Neuronal stem cell (in vitro differentiated cells): ENCODE measurements around the gene ZNF207.

Experiments used
- DNase-seq: peaks from one replicate; pipeline ENCODE4 v3.0.0-alpha.2; 2013; ENCODE audit warnings: low spot score
- H2AFZ ChIP-seq: one replicate; pipeline ENCODE4 v1.6.1; 2013; ENCODE audit warnings: mild to moderate bottlenecking, low read length, inconsistent platforms
- H2AK5ac ChIP-seq: 2 replicates; pipeline ENCODE4 v1.6.1; 2013; ENCODE audit warnings: low read depth, mild to moderate bottlenecking, inconsistent platforms, low read length, moderate library complexity, mixed read lengths
- H2BK120ac ChIP-seq: 2 replicates; pipeline ENCODE4 v1.6.1; 2013; ENCODE audit warnings: low read depth, mild to moderate bottlenecking, inconsistent platforms, low read length, moderate library complexity, mixed read lengths
- H2BK12ac ChIP-seq: one replicate; pipeline ENCODE4 v1.6.1; 2013; ENCODE audit warnings: low read length, inconsistent platforms
- H2BK15ac ChIP-seq: 2 replicates; pipeline ENCODE4 v1.6.1; 2013; ENCODE audit warnings: mild to moderate bottlenecking, low read length, inconsistent platforms, mixed read lengths
- H2BK5ac ChIP-seq: one replicate; pipeline ENCODE4 v1.6.1; 2013; ENCODE audit warnings: inconsistent platforms, mild to moderate bottlenecking, low read length, moderate library complexity
- H3K14ac ChIP-seq: one replicate; pipeline ENCODE4 v1.6.1; 2013; ENCODE audit warnings: low read length, inconsistent platforms
- H3K18ac ChIP-seq: 2 replicates; pipeline ENCODE4 v1.6.1; 2013; ENCODE audit warnings: low read length, inconsistent platforms
- H3K23ac ChIP-seq: 2 replicates; pipeline ENCODE4 v1.6.1; 2013; ENCODE audit warnings: low read depth, mild to moderate bottlenecking, mixed read lengths, low read length, inconsistent platforms; ENCODE audit not compliant: poor library complexity
- H3K27ac ChIP-seq: replicated peaks from 3 replicates; pipeline ENCODE4 v1.5.1; 2013; ENCODE audit warnings: low read length, inconsistent platforms
- H3K27me3 ChIP-seq, 3 experiments: 2 replicates each; pipeline ENCODE4 v1.6.1; 2013; ENCODE audit warnings: low read length in 3 of 3, mild to moderate bottlenecking in 2 of 3, inconsistent platforms in 1 of 3, low read depth in 1 of 3, mixed read lengths in 1 of 3, moderate library complexity in 1 of 3; ENCODE audit not compliant: control insufficient read depth in 3 of 3, insufficient read depth in 3 of 3
- H3K36me3 ChIP-seq, 2 donors: replicated peaks in 1 of 2; 2 replicates each; pipeline ENCODE4 v1.6.1; 2013; ENCODE audit warnings: low read length in 2 of 2; ENCODE audit not compliant: control insufficient read depth in 2 of 2, insufficient read depth in 2 of 2
- H3K4ac ChIP-seq: 2 replicates; pipeline ENCODE4 v1.6.1; 2013; ENCODE audit warnings: inconsistent platforms, mild to moderate bottlenecking, low read length, moderate library complexity
- H3K4me1 ChIP-seq, 2 donors: 1 replicate in 1 of 2; 2 replicates in 1 of 2; pipeline ENCODE4 v1.6.1; 2013; ENCODE audit warnings: low read length in 2 of 2, low read depth in 1 of 2; ENCODE audit not compliant: control insufficient read depth in 2 of 2, insufficient read depth in 1 of 2
- H3K4me2 ChIP-seq: one replicate; pipeline ENCODE4 v1.6.1; 2013; ENCODE audit warnings: mild to moderate bottlenecking, low read length, inconsistent platforms; ENCODE audit not compliant: insufficient read depth, poor library complexity, severe bottlenecking
- H3K4me3 ChIP-seq, 2 donors: 2 replicates each; pipeline ENCODE4 v1.5.1; 2013; ENCODE audit warnings: low read length in 2 of 2, mild to moderate bottlenecking in 2 of 2, inconsistent platforms in 1 of 2, moderate library complexity in 1 of 2
- H3K79me1 ChIP-seq: one replicate; pipeline ENCODE4 v1.6.1; 2013; ENCODE audit warnings: low read depth, mild to moderate bottlenecking, inconsistent platforms, low read length, moderate library complexity
- H3K9ac ChIP-seq: one replicate; pipeline ENCODE4 v1.6.1; 2013; ENCODE audit warnings: mild to moderate bottlenecking, low read depth, low read length, inconsistent platforms; ENCODE audit not compliant: poor library complexity
- H3K9me3 ChIP-seq, 2 donors: replicated peaks in 1 of 2; 2 replicates each; pipeline versions ENCODE3 to v1.6.1; 2013; ENCODE audit warnings: low read length in 2 of 2, mild to moderate bottlenecking in 2 of 2, inconsistent platforms in 1 of 2, low read depth in 1 of 2, mixed read lengths in 1 of 2, moderate library complexity in 1 of 2; ENCODE audit not compliant: control insufficient read depth in 2 of 2, insufficient read depth in 1 of 2
- H4K8ac ChIP-seq: one replicate; pipeline ENCODE4 v1.6.1; 2013; ENCODE audit warnings: low read depth, mild to moderate bottlenecking, inconsistent platforms, low read length, moderate library complexity
- H4K91ac ChIP-seq: one replicate; pipeline ENCODE4 v1.6.1; 2013; ENCODE audit warnings: low read length, low read depth, mild to moderate bottlenecking, inconsistent platforms; ENCODE audit not compliant: poor library complexity
- WGBS, 2 donors: extraction: QIAGEN DNeasy Blood & Tissue Kit; methylation state at CpG; one replicate each; pipeline ENCODE4 v1.1.7; 2013; ENCODE audit warnings: missing lambda C conversion rate in 2 of 2, mixed read lengths in 1 of 2; ENCODE audit not compliant: insufficient read length in 2 of 2, insufficient replicate concordance in 1 of 2; ENCODE audit errors: extremely low coverage in 2 of 2; 5-methylcytosine and 5-hydroxymethylcytosine counted together

ZNF207 gene

GRCh38 chr17:32323046-32323445, 26.9 kb upstream of the ZNF207 start:
- H3K18ac ChIP-seq = peak overlapping the region; percentile 94
- no peak overlapping the region for H2BK5ac ChIP-seq
- peak overlapping the region; percentile 73 for H2BK12ac ChIP-seq
- H3K14ac ChIP-seq = no peak overlapping the region
- peak overlapping the region; percentile 85 for H3K9ac ChIP-seq
- no peaks in the 10 kb centered on the region for H3K36me3 ChIP-seq
- no peak overlapping the region for H3K4me3 ChIP-seq
- no peak overlapping the region for H3K27ac ChIP-seq
- peaks cover 2 to 15% of the 10 kb centered on the region in 2 donors for H3K4me1 ChIP-seq
- no peak overlapping the region for H3K4me2 ChIP-seq
- H3K4ac ChIP-seq = no peak overlapping the region
- no peak for DNase-seq
- peak overlapping the region; percentile 25 for H4K8ac ChIP-seq
- H3K9me3 ChIP-seq = no peaks in the 10 kb centered on the region
- WGBS, 2 donors = no CpG with 5 or more reads among the region's 10 CpGs
- H2AK5ac ChIP-seq = peak overlapping the region; percentile 68
- peak overlapping the region; percentile 92 for H2BK120ac ChIP-seq
- no peak overlapping the region for H2AFZ ChIP-seq
- no peak overlapping the region for H3K23ac ChIP-seq
- H4K91ac ChIP-seq = no peak overlapping the region
- peak overlapping the region; percentile 87 for H2BK15ac ChIP-seq
- H3K27me3 ChIP-seq = no peaks in the 10 kb centered on the region
- no peaks in the 10 kb centered on the region for H3K79me1 ChIP-seq

GRCh38 chr17:32323811-32324491, 26.0 kb upstream of the ZNF207 start:
- Histone ChIP-seq H3K27ac (peak overlapping the region; percentile 57), H2BK120ac (peak overlapping the region; percentile 9), H3K36me3 (no peaks in the 10 kb centered on the region), H2BK12ac (no peak overlapping the region), H2AFZ (peak overlapping the region; percentile 38), H3K27me3 (no peaks in the 10 kb centered on the region), H3K23ac (no peak overlapping the region), H3K9ac (no peak overlapping the region), H3K18ac (peak overlapping the region; percentile 67), H2AK5ac (peak overlapping the region; percentile 68), H3K9me3 (no peaks in the 10 kb centered on the region), H2BK15ac (peak overlapping the region; percentile 12), H3K4me2 (peak overlapping the region; percentile 32), H3K4me1 (peaks cover 2 to 15% of the 10 kb centered on the region in 2 donors), H2BK5ac (no peak overlapping the region), H4K8ac (no peak overlapping the region), H4K91ac (no peak overlapping the region), H3K14ac (no peak overlapping the region), H3K4me3 (no peak overlapping the region), H3K79me1 (no peaks in the 10 kb centered on the region), H3K4ac (no peak overlapping the region)
- WGBS, 2 donors = no CpG with 5 or more reads among the region's 11 CpGs
- peak; percentile 39 for DNase-seq

GRCh38 chr17:32327911-32328310, 22.0 kb upstream of the ZNF207 start:
- Histone ChIP-seq H2BK12ac (no peak overlapping the region), H4K91ac (no peak overlapping the region), H2AK5ac (no peak overlapping the region), H3K36me3 (peaks cover 0 to 25% of the 10 kb centered on the region in 2 donors), H2BK120ac (no peak overlapping the region), H4K8ac (no peak overlapping the region), H3K9ac (no peak overlapping the region), H3K18ac (no peak overlapping the region), H2AFZ (no peak overlapping the region), H3K27me3 (no peaks in the 10 kb centered on the region), H3K23ac (no peak overlapping the region), H2BK5ac (no peak overlapping the region), H3K79me1 (no peaks in the 10 kb centered on the region), H2BK15ac (no peak overlapping the region), H3K4me2 (no peak overlapping the region), H3K4me3 (no peak overlapping the region), H3K14ac (no peak overlapping the region), H3K4me1 (peaks cover 0 to 13% of the 10 kb centered on the region in 2 donors), H3K4ac (no peak overlapping the region), H3K9me3 (no peaks in the 10 kb centered on the region), H3K27ac (no peak overlapping the region)
- DNase-seq = no peak
- WGBS, 2 donors = no CpG with 5 or more reads among the region's 1 CpG

DNA sequence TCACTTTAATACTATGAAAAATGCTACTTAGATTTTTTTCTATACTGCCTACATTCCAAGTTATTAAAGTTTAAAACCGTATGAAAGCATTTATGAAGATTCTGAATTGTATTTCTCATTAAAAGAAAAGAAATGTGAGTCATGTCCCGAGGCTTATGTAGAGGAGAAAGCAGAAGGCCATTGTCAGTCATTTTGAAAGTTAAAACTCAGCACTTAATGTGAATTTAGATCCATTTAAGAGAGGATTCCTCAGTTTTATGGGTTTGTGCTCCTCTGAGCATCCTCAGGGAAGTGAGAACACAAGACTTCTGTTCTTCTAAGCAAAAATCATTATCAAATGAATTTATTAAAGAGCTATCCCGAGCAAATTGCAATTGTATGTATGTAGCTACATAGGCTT, 19.8 kb upstream of the ZNF207 start:
- H4K8ac ChIP-seq = no peak overlapping the region
- peaks cover 5 to 48% of the 10 kb centered on the region in 2 donors for H3K36me3 ChIP-seq
- no peak overlapping the region for H3K18ac ChIP-seq
- no peak overlapping the region for H3K23ac ChIP-seq
- H3K27ac ChIP-seq = no peak overlapping the region
- no peak overlapping the region for H2BK120ac ChIP-seq
- no peak overlapping the region for H3K4me3 ChIP-seq
- H2BK15ac ChIP-seq = no peak overlapping the region
- WGBS, 2 donors = no CpG with 5 or more reads among the region's 3 CpGs
- no peak overlapping the region for H2AFZ ChIP-seq
- no peak for DNase-seq
- no peaks in the 10 kb centered on the region for H3K4me1 ChIP-seq
- no peak overlapping the region for H3K4ac ChIP-seq
- no peaks in the 10 kb centered on the region for H3K27me3 ChIP-seq
- no peak overlapping the region for H3K9ac ChIP-seq
- H2BK12ac ChIP-seq = no peak overlapping the region
- peaks cover 0 to 2% of the 10 kb centered on the region in 2 donors for H3K9me3 ChIP-seq
- H4K91ac ChIP-seq = no peak overlapping the region
- no peak overlapping the region for H3K4me2 ChIP-seq
- no peak overlapping the region for H2BK5ac ChIP-seq
- H2AK5ac ChIP-seq = no peak overlapping the region
- no peaks in the 10 kb centered on the region for H3K79me1 ChIP-seq
- no peak overlapping the region for H3K14ac ChIP-seq
